Measurements from ENCODE around the gene LHCGR.

DNA sequence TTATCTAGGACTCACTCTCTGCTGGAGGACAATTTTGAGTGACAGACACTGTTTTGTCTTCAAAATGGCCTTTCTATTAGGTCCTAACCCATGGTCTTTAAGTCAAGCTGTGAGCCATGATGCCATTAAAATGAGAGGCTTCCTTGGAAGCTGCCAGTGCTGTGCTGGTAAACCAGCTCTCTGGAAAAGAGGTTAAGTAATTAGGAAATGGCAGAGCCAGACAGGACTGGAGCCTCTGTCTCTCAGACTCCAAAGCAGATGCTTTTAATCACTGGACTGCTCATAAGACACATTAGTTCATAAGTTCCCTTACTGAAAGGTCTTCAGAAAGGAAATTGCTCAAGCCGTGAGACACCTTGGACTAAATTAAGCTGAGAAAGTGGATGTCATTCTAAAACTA lies 25.8 kb upstream of the LHCGR start:
- TF ChIP-seq CTCF (IDR thresholded peaks at IDR 0.05; ENCODE audit: low read depth, low read length) = no peak
- no peak for TF ChIP-seq POLR2A (IDR thresholded peaks at IDR 0.05; ENCODE audit: extremely low read depth, insufficient read length)
- TF ChIP-seq MAX (IDR thresholded peaks at IDR 0.05; ENCODE audit: low read depth, low read length) = no peak

Data from NB4 (cell line).